H1 (cell line): ENCODE data around the gene NRN1. TPM values are rescaled to one million over a fixed set of nuclear protein-coding genes. Genes with fewer than 3 reads are reported as not detected.

Experiments
- CTCF ChIA-PET: fragments of 300-600 bp; sonication (Branson Sonifier 250); formaldehyde crosslinking; loops from one replicate; lab custom pipeline; 2021; ENCODE audit not compliant: partially characterized antibody; lab: Charles Lee
- POLR2A ChIA-PET: fragments of 300-600 bp; sonication (Branson Sonifier 250); formaldehyde crosslinking; loops from one replicate; lab custom pipeline; 2021; ENCODE audit warnings: inconsistent platforms; ENCODE audit not compliant: partially characterized antibody; lab: Charles Lee
- DNase-seq, 2 experiments: peaks; one replicate each; pipeline versions ENCODE4 v3.0.0 to v3.0.0-alpha.2; 2010 to 2022; ENCODE audit warnings: low spot score in 2 of 2, low read depth in 1 of 2, mixed read lengths in 1 of 2
- FAIRE-seq: peaks from 2 replicates; lab custom pipeline; 2011; peaks lifted over from hg19 to GRCh38; lab: Jason Lieb, UNC
- H2AFZ ChIP-seq: 2 replicates; pipeline ENCODE4 v1.8.1; 2012; ENCODE audit warnings: low read length, inconsistent platforms
- H2AK5ac ChIP-seq: 2 replicates; pipeline ENCODE4 v1.6.1; 2013; ENCODE audit warnings: low read depth, low read length
- H2BK120ac ChIP-seq: replicated peaks from 2 replicates; pipeline ENCODE3; 2013; ENCODE audit warnings: low read depth, low read length, inconsistent platforms
- H2BK12ac ChIP-seq: 2 replicates; pipeline ENCODE4 v1.6.1; 2013; ENCODE audit warnings: low read depth, low read length
- H2BK15ac ChIP-seq: 2 replicates; pipeline ENCODE4 v1.6.1; 2013; ENCODE audit warnings: low read length
- H2BK20ac ChIP-seq: 2 replicates; pipeline ENCODE4 v1.6.1; 2013; ENCODE audit warnings: low read length
- H2BK5ac ChIP-seq: 2 replicates; pipeline ENCODE4 v1.6.1; 2013; ENCODE audit warnings: low read depth, low read length
- H3K14ac ChIP-seq: 2 replicates; pipeline ENCODE4 v1.6.1; 2013; ENCODE audit warnings: inconsistent platforms; ENCODE audit not compliant: insufficient read length
- H3K18ac ChIP-seq: 2 replicates; pipeline ENCODE4 v1.6.1; 2013; ENCODE audit warnings: low read length; ENCODE audit errors: extremely low read depth
- H3K23ac ChIP-seq: 2 replicates; pipeline ENCODE4 v1.6.1; 2013; ENCODE audit warnings: inconsistent platforms; ENCODE audit not compliant: insufficient read length
- H3K23me2 ChIP-seq: 2 replicates; pipeline ENCODE4 v1.6.1; 2013; ENCODE audit warnings: low read depth, low read length
- H3K27ac ChIP-seq: 2 replicates; pipeline ENCODE4 v1.6.1; 2011; ENCODE audit warnings: low read depth, low read length, inconsistent platforms
- H3K27me3 ChIP-seq, 4 experiments: replicated peaks in 1 of 4; 1 replicate in 1 of 4; 2 replicates in 3 of 4; pipeline versions ENCODE4 v1.6.1 to v1.8.1; 2011 to 2013; ENCODE audit warnings: low read length in 3 of 4, mild to moderate bottlenecking in 3 of 4, inconsistent platforms in 2 of 4, mixed read lengths in 2 of 4, moderate library complexity in 1 of 4; ENCODE audit not compliant: control insufficient read depth in 3 of 4, insufficient read depth in 3 of 4; ENCODE audit errors: extremely low read depth in 1 of 4
- H3K36me3 ChIP-seq, 4 experiments: 2 replicates each; pipeline versions ENCODE4 v1.6.1 to v1.8.1; 2011 to 2013; ENCODE audit warnings: mild to moderate bottlenecking in 4 of 4, low read length in 3 of 4, moderate library complexity in 2 of 4, control low read depth in 1 of 4, inconsistent platforms in 1 of 4; ENCODE audit not compliant: insufficient read depth in 4 of 4, control insufficient read depth in 2 of 4
- H3K4ac ChIP-seq: replicated peaks from 2 replicates; pipeline ENCODE3; 2013; ENCODE audit warnings: low read length, low read depth, mixed read lengths, inconsistent platforms; ENCODE audit not compliant: insufficient read length
- H3K4me1 ChIP-seq, 4 experiments: replicated peaks in 1 of 4; 1 replicate in 1 of 4; 2 replicates in 3 of 4; pipeline versions ENCODE4 v1.6.1 to v1.8.1; 2011 to 2013; ENCODE audit warnings: low read length in 3 of 4, inconsistent platforms in 2 of 4, mixed read lengths in 1 of 4; ENCODE audit not compliant: insufficient read depth in 4 of 4, control insufficient read depth in 3 of 4
- H3K4me2 ChIP-seq, 2 experiments: 2 replicates each; pipeline versions ENCODE4 v1.6.1 to v1.8.1; 2011 to 2013; ENCODE audit warnings: low read depth in 2 of 2, low read length in 2 of 2, control low read depth in 1 of 2, inconsistent platforms in 1 of 2, mild to moderate bottlenecking in 1 of 2; ENCODE audit not compliant: insufficient read depth in 1 of 2
- H3K4me3 ChIP-seq, 4 experiments: fragments of 200-600, 300-600 bp in 1 of 4; sonication (generic), shearing (Covaris generic), sonication (Bioruptor Twin) in 1 of 4; 2 replicates each; pipeline versions ENCODE4 v1.5.1 to v1.8.1; 2011 to 2016; ENCODE audit warnings: low read length in 4 of 4, low read depth in 3 of 4, control low read depth in 2 of 4, inconsistent platforms in 2 of 4, mild to moderate bottlenecking in 2 of 4, mixed read lengths in 1 of 4, moderate library complexity in 1 of 4; ENCODE audit not compliant: insufficient read depth in 2 of 4; ENCODE audit errors: extremely low read depth in 1 of 4
- H3K56ac ChIP-seq: replicated peaks from 2 replicates; pipeline ENCODE3; 2013; ENCODE audit warnings: low read depth, mild to moderate bottlenecking, mixed read lengths, low read length, inconsistent platforms; ENCODE audit not compliant: insufficient read length
- H3K79me1 ChIP-seq: 2 replicates; pipeline ENCODE4 v1.6.1; 2013; ENCODE audit warnings: low read depth, low read length, control low read depth
- H3K79me2 ChIP-seq, 2 experiments: 2 replicates each; pipeline versions ENCODE4 v1.6.1 to v1.8.1; 2012 to 2013; ENCODE audit warnings: low read length in 2 of 2, mild to moderate bottlenecking in 2 of 2, inconsistent platforms in 1 of 2; ENCODE audit not compliant: insufficient read depth in 2 of 2, control insufficient read depth in 1 of 2
- H3K9ac ChIP-seq, 4 experiments: replicated peaks in 1 of 4; 1 replicate in 1 of 4; 2 replicates in 3 of 4; pipeline versions ENCODE4 v1.6.1 to v1.8.1; 2011 to 2013; ENCODE audit warnings: low read depth in 3 of 4, low read length in 3 of 4, control low read depth in 2 of 4, mild to moderate bottlenecking in 2 of 4, moderate library complexity in 2 of 4, inconsistent platforms in 1 of 4; ENCODE audit errors: extremely low read depth in 1 of 4
- H3K9me3 ChIP-seq, 2 experiments: 2 replicates each; pipeline versions ENCODE4 v1.6.1 to v1.8.1; 2012 to 2013; ENCODE audit warnings: mild to moderate bottlenecking in 2 of 2, moderate library complexity in 2 of 2, control low read depth in 1 of 2, inconsistent platforms in 1 of 2, low read depth in 1 of 2, low read length in 1 of 2, mixed read lengths in 1 of 2; ENCODE audit not compliant: insufficient read depth in 2 of 2
- H4K20me1 ChIP-seq, 2 experiments: replicated peaks in 1 of 2; 2 replicates each; pipeline versions ENCODE3 to v1.8.1; 2011 to 2013; ENCODE audit warnings: inconsistent platforms in 2 of 2, low read length in 2 of 2, mild to moderate bottlenecking in 1 of 2; ENCODE audit not compliant: insufficient read depth in 2 of 2, control insufficient read depth in 1 of 2
- H4K5ac ChIP-seq: 2 replicates; pipeline ENCODE4 v1.6.1; 2013; ENCODE audit warnings: low read length, low read depth, mixed read lengths, inconsistent platforms; ENCODE audit not compliant: insufficient read length
- H4K8ac ChIP-seq: 2 replicates; pipeline ENCODE4 v1.8.0; 2013; ENCODE audit warnings: mild to moderate bottlenecking, moderate library complexity, low read length, inconsistent platforms; ENCODE audit not compliant: insufficient read depth; ENCODE audit errors: extremely low read depth
- H4K91ac ChIP-seq: replicated peaks from 2 replicates; pipeline ENCODE3; 2013; ENCODE audit warnings: low read length, mixed read lengths, inconsistent platforms; ENCODE audit not compliant: insufficient read length
- GTF2F1 ChIP-seq: IDR thresholded peaks from 2 replicates; pipeline ENCODE4 v1.6.1; 2012; ENCODE audit warnings: low read depth, low read length, improper control_type of control experiment, borderline replicate concordance
- KDM5A ChIP-seq: fragments of 200-600 bp; IDR thresholded peaks from 2 replicates; pipeline ENCODE4 v1.7.1; 2012; ENCODE audit warnings: mild to moderate bottlenecking, low read length, inconsistent platforms, mixed read lengths
- POU5F1 ChIP-seq: IDR thresholded peaks from 2 replicates; pipeline ENCODE4 v1.6.1; 2011; ENCODE audit warnings: low read depth, mild to moderate bottlenecking, low read length, moderate library complexity
- SIN3A ChIP-seq, 2 experiments: IDR thresholded peaks in 1 of 2; conservative IDR thresholded peaks in 1 of 2; 2 replicates each; pipeline ENCODE4 v1.6.1; 2011 to 2012; ENCODE audit warnings: low read length in 2 of 2, improper control_type of control experiment in 1 of 2, low read depth in 1 of 2, mild to moderate bottlenecking in 1 of 2
- SIRT6 ChIP-seq: IDR thresholded peaks from one replicate; pipeline ENCODE4 v1.7.1; 2012; ENCODE audit warnings: low read length, inconsistent platforms
- SP2 ChIP-seq: IDR thresholded peaks from 2 replicates; pipeline ENCODE4 v1.6.1; 2012; ENCODE audit warnings: mild to moderate bottlenecking, low read length, inconsistent platforms
- TBP ChIP-seq: IDR thresholded peaks from 2 replicates; pipeline ENCODE4 v1.6.1; 2011; ENCODE audit warnings: low read depth, low read length, improper control_type of control experiment
- ZNF274 ChIP-seq: IDR thresholded peaks from 2 replicates; pipeline ENCODE4 v1.7.0; 2012; ENCODE audit warnings: low read length, borderline replicate concordance; ENCODE audit errors: extremely low read depth
- WGBS, 2 experiments: shearing (Covaris generic) in 1 of 2; methylation state at CpG; one replicate each; pipeline versions ENCODE4 v1.1.6 to v1.1.7; 2013 to 2015; ENCODE audit warnings: low lambda C conversion rate in 2 of 2, mixed read lengths in 2 of 2, inconsistent platforms in 1 of 2, low coverage in 1 of 2, missing lambda C conversion rate in 1 of 2; ENCODE audit not compliant: insufficient replicate concordance in 2 of 2, insufficient coverage in 1 of 2, insufficient read length in 1 of 2; ENCODE audit errors: extremely low coverage in 1 of 2, missing lambda C conversion rate in 1 of 2; 5-methylcytosine and 5-hydroxymethylcytosine counted together
- polyA plus RNA-seq, 7 experiments: library from polyadenylated mRNA; depleted of rRNA in 3 of 7; stranded (reverse) in 5 of 7; unstranded in 2 of 7; fragments of >200 nt in 5 of 7; fragments of 200-250 nt in 2 of 7; gene quantifications; 1 replicate in 5 of 7; 2 replicates in 1 of 7; 4 replicates in 1 of 7; pipeline versions ENCODE4 v1.2.1 to v1.2.3, GENCODE V29; 2011 to 2013; ENCODE audit warnings: missing spikeins in 2 of 7, mixed read lengths in 2 of 7
- total RNA-seq: library from RNA; stranded (reverse); fragmentation: NEBNext Ultra II Directional; extraction: Animal tissue kit (Norgen Biotek cat#: 25700); gene quantifications from 2 replicates; pipeline ENCODE4 v1.2.1, GENCODE V29; 2021

Gene NRN1
- total and polyA plus RNA-seq, 2 of the 8 experiments (the other 6 are each of a cell fraction or from before 2014, with no cell fraction given), result 0.06 to 0.26 TPM

DNA sequence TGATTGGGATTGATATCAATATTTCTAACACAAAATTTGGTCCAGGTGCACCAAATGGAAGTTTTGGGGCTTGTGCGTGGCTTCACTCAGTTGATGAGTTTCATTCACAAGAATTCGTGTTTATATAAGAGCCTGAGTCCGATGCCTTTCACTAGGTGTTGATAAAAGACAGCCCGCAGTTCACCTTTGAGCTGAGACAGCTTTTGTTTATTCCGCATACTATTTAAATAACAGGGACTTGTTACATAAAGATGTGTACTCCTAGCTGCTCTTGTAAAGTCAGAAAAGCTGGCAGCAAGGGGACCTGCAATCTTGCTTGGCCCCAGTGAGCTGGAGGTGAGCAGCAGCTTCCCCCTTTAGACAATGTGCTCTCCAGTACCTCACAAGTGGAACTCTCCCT, 19.0 kb upstream of the NRN1 start:
- Histone ChIP-seq H3K27me3 (no peaks in the 10 kb centered on the region; a peak in 1 of 7 replicates), H3K23ac (no peak overlapping the region), H2BK12ac (no peak overlapping the region), H3K4me3 (no peak overlapping the region), H2BK15ac (no peak overlapping the region), H3K9me3 (no peaks in the 10 kb centered on the region), H2BK5ac (no peak overlapping the region), H3K79me2 (no peaks in the 10 kb centered on the region), H3K27ac (no peak overlapping the region), H3K79me1 (no peaks in the 10 kb centered on the region), H3K4me2 (no peak overlapping the region), H4K91ac (no peak overlapping the region), H3K56ac (no peak overlapping the region), H3K23me2 (no peaks in the 10 kb centered on the region), H3K4ac (no peak overlapping the region), H2BK20ac (no peak overlapping the region), H2AK5ac (no peak overlapping the region), H2BK120ac (no peak overlapping the region), H2AFZ (no peak overlapping the region), H3K4me1 (peaks cover 0 to 2% (median 0%) of the 10 kb centered on the region in 4 experiments; a peak in 1 of 7 replicates), H3K9ac (no peak overlapping the region), H3K18ac (no peak overlapping the region), H4K8ac (no peak overlapping the region), H4K20me1 (no peaks in the 10 kb centered on the region), H3K14ac (no peak overlapping the region), H3K36me3 (no peaks in the 10 kb centered on the region), H4K5ac (no peak overlapping the region)
- ChIA-PET POLR2A (interaction anchor here (1.3 kb wide), 1 partner anchor 520 kb away, joined by 3 read pairs; no protein-coding TSS in a partner anchor), CTCF (interaction anchor here (0.7 to 2.0 kb wide), 2 partner anchors 32 to 1938 kb away, joined by 4 to 8 read pairs; no protein-coding TSS in a partner anchor)
- TF ChIP-seq SIRT6 (no peak), KDM5A (no peak), POU5F1 (no peak), TBP (no peak), GTF2F1 (no peak), SIN3A (conservative IDR thresholded peaks at IDR 0.05 in 1 of 2, IDR thresholded peaks at IDR 0.05 in 1 of 2; ENCODE audit: low read depth in 1 of 2, low read length in 2 of 2) (no peak), SP2 (no peak), ZNF274 (no peak)
- WGBS, 2 experiments, result 74% methylated on average over 5 of the region's 5 CpGs; no CpG with 5 or more reads in 1 of the 2 experiments
- FAIRE-seq (no peak), DNase-seq (no peak)
